ENCODE data around the gene JMJD1C.

- TF ChIP-seq TAF1 (IDR thresholded peaks at IDR 0.05; ENCODE audit: low read depth, low read length) (no peak), POLR2A (IDR thresholded peaks at IDR 0.05; ENCODE audit: low read depth, low read length) (no peak), POLR2AphosphoS5 (IDR thresholded peaks at IDR 0.05; ENCODE audit: low read depth, low read length) (no peak)
Observed at GRCh38 chr10:63501954-63502353, 36.2 kb upstream of the JMJD1C start.
